Left lung (tissue), 10 donors: ENCODE data around the gene SLCO2B1. TPM values are rescaled to one million over a fixed set of nuclear protein-coding genes. Genes with fewer than 3 reads are reported as not detected.
A peak's percentile ranks its signal among the peaks of the same experiment; 100 is the strongest.

Experiments
- ATAC-seq: fragments of 200-7000 bp; cut with Tn5 transposase; one replicate; pipeline ENCODE4 v1.9.1; 2020; ENCODE audit warnings: moderate library complexity
- DNase-seq, 4 donors: peaks; one replicate each; pipeline ENCODE4 v3.0.0-alpha.2; 2013 to 2020
- H3K27ac ChIP-seq, 2 donors: fragments of 200-600 bp; sonication (generic) in 1 of 2; one replicate each; pipeline versions ENCODE4 v1.5.0 to v1.8.0; 2020 to 2021
- H3K27me3 ChIP-seq, 2 donors: fragments of 200-600 bp; sonication (generic) in 1 of 2; one replicate each; pipeline versions ENCODE4 v1.5.0 to v1.8.0; 2020 to 2021
- H3K36me3 ChIP-seq, 2 donors: fragments of 200-600 bp; sonication (generic) in 1 of 2; one replicate each; pipeline versions ENCODE4 v1.5.0 to v1.8.0; 2020 to 2021
- H3K4me1 ChIP-seq, 2 donors: fragments of 200-600 bp; one replicate each; pipeline ENCODE4 v1.8.0; 2021
- H3K4me3 ChIP-seq, 2 donors: fragments of 200-600 bp; sonication (generic) in 1 of 2; one replicate each; pipeline versions ENCODE4 v1.5.0 to v1.8.0; 2020 to 2021; ENCODE audit warnings: mild to moderate bottlenecking in 1 of 2
- H3K9me3 ChIP-seq, 2 donors: fragments of 200-600 bp; sonication (generic) in 1 of 2; one replicate each; pipeline versions ENCODE4 v1.5.0 to v1.8.0; 2020 to 2021
- CTCF ChIP-seq, 2 donors: fragments of 200-600 bp; sonication (generic) in 1 of 2; IDR thresholded peaks; one replicate each; pipeline versions ENCODE4 v1.5.0 to v1.8.0; 2021; ENCODE audit warnings: antibody characterized with exemption in 2 of 2
- intact Hi-C, 2 donors: fragments of 100-400 bp; cut with DNase I; formaldehyde crosslinking; loops; one replicate each; pipeline versions ENCODE4 v1.11.2 to v1.14.2; 2022
- polyA plus RNA-seq, 6 donors: library from polyadenylated mRNA; unstranded; fragments of 120-200 nt; gene quantifications; one replicate each; pipeline ENCODE4 v1.2.1, GENCODE V29; 2013; ENCODE audit not compliant: insufficient read length in 6 of 6
- total RNA-seq, 2 donors: library from RNA; stranded (reverse); fragmentation: NEBNext Ultra II Directional; extraction: Animal tissue kit (Norgen Biotek cat#: 25700); gene quantifications; one replicate each; pipeline ENCODE4 v1.2.1, GENCODE V29; 2021
- donor health status: DM: no; HTN: yes; CAD: no.
- donor health status: DM: no; HTN: no; CAD: no.

The SLCO2B1 gene
- total and polyA plus RNA-seq, 8 donors, result 20.5 to 220 (median 27.9) TPM

- Histone ChIP-seq H3K36me3 (peaks cover 0 to 56% of the 10 kb centered on the region in 2 donors), H3K4me1 (peaks cover 7 to 69% of the 10 kb centered on the region in 2 donors), H3K27ac (peak overlapping the region in 1 of 2 donors; percentile 26), H3K4me3 (no peak overlapping the region), H3K9me3 (no peaks in the 10 kb centered on the region), H3K27me3 (no peaks in the 10 kb centered on the region)
- intact Hi-C loops, result loop anchor here in 1 of 2 donors (10.0 kb wide), 1 partner anchor 49 kb away; no protein-coding TSS in a partner anchor
- no peak for TF ChIP-seq CTCF (IDR thresholded peaks at IDR 0.05)
- DNase-seq, result no peak
- ATAC-seq, result no peak
These were observed 42.8 kb downstream of the SLCO2B1 start for GRCh38 chr11:75193711-75194110.

GRCh38 chr11:75194147-75194546, 43.2 kb downstream of the SLCO2B1 start:
- DNase-seq, result no peak
- ATAC-seq, result no peak
- TF ChIP-seq CTCF (IDR thresholded peaks at IDR 0.05), result no peak

DNA sequence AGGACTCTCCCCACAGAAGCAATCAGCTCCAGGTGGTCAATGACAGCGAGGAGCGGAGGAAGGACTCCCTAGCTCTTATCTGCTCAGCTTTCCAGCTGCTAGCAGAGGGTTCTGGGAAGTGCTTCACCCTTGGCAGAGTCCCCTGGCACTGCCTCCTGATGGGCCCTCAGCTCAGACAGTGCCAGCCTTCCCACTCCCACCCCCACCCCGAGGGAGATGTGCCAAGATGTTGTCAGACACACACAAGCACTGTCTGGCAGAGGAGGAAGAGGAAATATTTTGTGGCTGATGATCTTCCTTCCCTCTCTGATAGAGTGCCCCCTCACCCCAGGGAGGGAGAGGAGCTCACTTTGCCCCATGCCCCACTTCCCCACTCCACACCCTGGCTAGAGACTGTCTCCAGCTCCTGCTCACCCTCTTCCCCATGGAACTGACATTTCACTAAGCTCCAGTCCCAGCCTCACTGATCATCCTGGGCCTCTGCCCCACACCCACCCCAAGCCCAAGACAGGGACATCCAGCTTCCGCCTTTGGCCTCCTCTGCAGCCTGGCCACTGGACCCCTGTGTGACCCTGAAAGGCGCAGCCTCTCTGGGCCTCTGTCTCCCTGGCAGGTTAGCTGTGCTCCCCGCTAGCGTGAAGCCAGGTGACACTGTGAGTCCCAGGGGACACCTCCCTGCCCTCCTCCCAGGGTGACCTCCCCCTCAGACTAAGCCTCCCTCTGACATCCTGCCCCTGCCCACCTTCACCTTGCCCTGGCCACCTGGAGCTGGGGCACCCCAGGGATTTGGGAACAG, 44.5 kb downstream of the SLCO2B1 start:
- peak overlapping the region in 1 of 2 donors; percentile 37 for H3K27ac ChIP-seq

More at GRCh38 chr11:75194147-75194546, 43.2 kb downstream of the SLCO2B1 start:
- Histone ChIP-seq H3K9me3 (no peaks in the 10 kb centered on the region), H3K36me3 (peaks cover 0 to 61% of the 10 kb centered on the region in 2 donors), H3K4me3 (no peak overlapping the region), H3K4me1 (peaks cover 7 to 65% of the 10 kb centered on the region in 2 donors), H3K27ac (peak overlapping the region in 1 of 2 donors; percentile 26), H3K27me3 (no peaks in the 10 kb centered on the region)
- intact Hi-C loops, result loop anchor here in 1 of 2 donors (10.0 kb wide), 1 partner anchor 49 kb away; no protein-coding TSS in a partner anchor

GRCh38 chr11:75196426-75196825, 45.5 kb downstream of the SLCO2B1 start:
- Histone ChIP-seq H3K36me3 (peaks cover 0 to 57% of the 10 kb centered on the region in 2 donors), H3K9me3 (no peaks in the 10 kb centered on the region), H3K4me1 (peaks cover 4 to 45% of the 10 kb centered on the region in 2 donors), H3K27me3 (no peaks in the 10 kb centered on the region), H3K4me3 (no peak overlapping the region), H3K27ac (no peak overlapping the region)
- ATAC-seq (no peak), DNase-seq (no peak)
- intact Hi-C loops, result loop anchor here in 1 of 2 donors (10.0 kb wide), 1 partner anchor 52 kb away; no protein-coding TSS in a partner anchor
- no peak for TF ChIP-seq CTCF (IDR thresholded peaks at IDR 0.05)

More for the DNA sequence above, 44.5 kb downstream of the SLCO2B1 start:
- no peak overlapping the region for H3K4me3 ChIP-seq
- no peak for TF ChIP-seq CTCF (IDR thresholded peaks at IDR 0.05)
- intact Hi-C loops, result loop anchor here in 1 of 2 donors (10.0 kb wide), 1 partner anchor 51 kb away; no protein-coding TSS in a partner anchor
- peaks cover 0 to 65% of the 10 kb centered on the region in 2 donors for H3K36me3 ChIP-seq
- ATAC-seq, result peak; percentile 73
- DNase-seq, result peak in 3 of 4 donors; percentile 11 to 78 (median 78)
- H3K4me1 ChIP-seq, result peaks cover 7 to 55% of the 10 kb centered on the region in 2 donors
- H3K27me3 ChIP-seq, result no peaks in the 10 kb centered on the region
- no peaks in the 10 kb centered on the region for H3K9me3 ChIP-seq
